ENCODE measurements around the gene PPIF. TPM values are rescaled to one million over a fixed set of nuclear protein-coding genes. Genes with fewer than 3 reads are reported as not detected.

Gene PPIF
- total and polyA plus RNA-seq, 10 donors: 29.2 to 99.3 (median 67.5) TPM

DNA sequence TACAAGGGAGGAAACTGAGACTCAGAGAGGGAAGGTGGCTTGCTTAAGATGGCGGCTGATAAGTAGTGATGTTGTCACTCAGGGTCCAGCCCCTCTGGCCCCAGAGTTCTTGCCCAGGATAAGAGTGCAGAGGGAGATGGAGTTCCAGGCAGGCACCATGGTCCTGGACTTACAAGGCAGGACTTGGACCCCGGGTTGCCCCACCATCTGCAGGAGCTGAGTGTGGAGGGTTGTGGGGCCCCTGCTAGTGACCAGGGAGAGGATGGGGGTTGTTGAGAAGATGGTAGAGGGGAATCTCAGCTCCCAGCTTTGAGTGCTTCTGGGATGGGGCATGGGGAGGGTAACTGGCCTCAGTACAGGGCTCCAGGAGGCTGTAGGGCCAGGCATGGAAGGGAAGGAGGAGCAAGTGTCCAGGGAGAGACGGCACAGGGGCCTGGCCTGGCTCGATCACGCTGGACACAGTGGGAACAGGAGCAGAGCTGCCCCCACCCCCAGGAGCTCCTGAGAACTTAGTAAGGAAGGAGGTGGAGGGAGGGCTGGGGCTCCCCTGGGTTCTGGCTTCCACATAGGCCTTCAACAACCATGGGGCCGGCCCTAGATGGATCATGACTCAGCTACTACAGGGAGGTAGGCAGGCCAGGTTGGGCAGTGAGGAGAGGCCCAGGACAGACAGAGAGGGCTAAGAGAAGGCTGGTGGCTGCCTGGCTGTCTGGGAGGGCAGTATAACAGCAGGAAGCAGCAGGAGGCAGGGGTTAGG, 28.2 kb downstream of the PPIF start:
- Histone ChIP-seq H3K27ac (no peak overlapping the region), H3K9me3 (peaks cover 0 to 13% (median 11%) of the 10 kb centered on the region in 8 donors), H3K27me3 (replicated peaks in 1 of 7) (no peaks in the 10 kb centered on the region), H3K4me1 (peaks cover 0 to 21% (median 10%) of the 10 kb centered on the region in 6 donors), H3K36me3 (no peaks in the 10 kb centered on the region), H3K4me3 (no peak overlapping the region)
- no peak for DNase-seq
- TF ChIP-seq CTCF (IDR thresholded peaks at IDR 0.05 in 8 of 11, conservative IDR thresholded peaks at IDR 0.05 in 3 of 11) (no peak), POLR2A (IDR thresholded peaks at IDR 0.05) (no peak), POLR2AphosphoS5 (IDR thresholded peaks at IDR 0.05) (no peak)
- 70 to 87% (median 78%) methylated on average over 5 to 6 of the region's 6 CpGs for WGBS, 5 donors
- intact Hi-C loops (cut with DNase I; ENCODE audit: low total_unique reads): no loop called here

DNA sequence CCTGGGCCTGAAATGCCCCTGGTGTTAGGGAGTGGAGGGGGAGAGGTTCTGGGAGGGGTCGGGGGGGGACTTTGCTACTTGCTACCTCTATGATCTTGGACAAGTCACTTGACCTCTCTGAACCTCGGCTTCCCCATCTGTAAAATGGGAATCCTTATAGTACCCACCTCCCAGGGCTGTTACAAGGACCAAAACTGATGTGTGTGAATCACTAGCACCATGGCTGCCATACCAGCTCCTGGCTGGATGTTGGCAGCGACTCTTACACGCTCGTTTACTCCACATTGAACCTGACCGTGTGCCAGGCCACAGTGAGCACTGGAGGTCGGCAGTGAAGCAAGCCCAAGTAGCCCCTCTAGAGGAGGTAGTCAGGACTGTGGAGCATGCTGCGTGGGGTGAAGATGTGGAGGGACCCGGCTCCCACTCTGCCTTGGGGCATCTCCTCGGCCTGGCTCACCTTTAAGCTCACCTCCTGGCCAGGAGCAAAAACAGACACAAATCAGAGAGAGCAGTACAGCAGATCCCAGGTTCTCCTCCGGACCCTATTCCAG, 28.9 kb downstream of the PPIF start:
- DNase-seq: peak; percentile 58
- Histone ChIP-seq H3K9me3 (peaks cover 0 to 7% (median 4%) of the 10 kb centered on the region in 8 donors), H3K27ac (no peak overlapping the region), H3K4me1 (peaks cover 0 to 28% (median 13%) of the 10 kb centered on the region in 6 donors), H3K4me3 (no peak overlapping the region), H3K27me3 (replicated peaks in 1 of 7) (no peaks in the 10 kb centered on the region), H3K36me3 (no peaks in the 10 kb centered on the region)
- intact Hi-C loops (cut with DNase I; ENCODE audit: low total_unique reads): no loop called here
- 80 to 90% (median 86%) methylated on average over 11 of the region's 11 CpGs for WGBS, 5 donors
- TF ChIP-seq CTCF (IDR thresholded peaks at IDR 0.05 in 8 of 11, conservative IDR thresholded peaks at IDR 0.05 in 3 of 11) (no peak), POLR2A (IDR thresholded peaks at IDR 0.05) (no peak), POLR2AphosphoS5 (IDR thresholded peaks at IDR 0.05) (no peak)

GRCh38 chr10:79376751-79377556, 29.7 kb downstream of the PPIF start:
- no peak for TF ChIP-seq POLR2A (IDR thresholded peaks at IDR 0.05)
- no peak for TF ChIP-seq CTCF (IDR thresholded peaks at IDR 0.05 in 8 of 11, conservative IDR thresholded peaks at IDR 0.05 in 3 of 11)
- no peak for TF ChIP-seq POLR2AphosphoS5 (IDR thresholded peaks at IDR 0.05)
- H3K4me3 ChIP-seq: no peak overlapping the region
- intact Hi-C loops (cut with DNase I; ENCODE audit: low total_unique reads): no loop called here
- DNase-seq: peak; percentile 39
- peaks cover 0 to 1% (median 0%) of the 10 kb centered on the region in 6 donors for H3K36me3 ChIP-seq
- H3K27me3 ChIP-seq (replicated peaks in 1 of 7): no peaks in the 10 kb centered on the region
- peaks cover 0 to 34% (median 17%) of the 10 kb centered on the region in 6 donors for H3K4me1 ChIP-seq
- WGBS, 5 donors: 88 to 95% (median 95%) methylated on average over 12 of the region's 12 CpGs
- no peak overlapping the region for H3K27ac ChIP-seq
- no peaks in the 10 kb centered on the region for H3K9me3 ChIP-seq
